ENCODE measurements around the gene NECTIN2.
"Not testable (repeated sequence)": the region's sequence is repeated elsewhere in the genome, so short reads cannot be mapped to it uniquely, and the experiment has no call there.

NECTIN2 gene

DNA sequence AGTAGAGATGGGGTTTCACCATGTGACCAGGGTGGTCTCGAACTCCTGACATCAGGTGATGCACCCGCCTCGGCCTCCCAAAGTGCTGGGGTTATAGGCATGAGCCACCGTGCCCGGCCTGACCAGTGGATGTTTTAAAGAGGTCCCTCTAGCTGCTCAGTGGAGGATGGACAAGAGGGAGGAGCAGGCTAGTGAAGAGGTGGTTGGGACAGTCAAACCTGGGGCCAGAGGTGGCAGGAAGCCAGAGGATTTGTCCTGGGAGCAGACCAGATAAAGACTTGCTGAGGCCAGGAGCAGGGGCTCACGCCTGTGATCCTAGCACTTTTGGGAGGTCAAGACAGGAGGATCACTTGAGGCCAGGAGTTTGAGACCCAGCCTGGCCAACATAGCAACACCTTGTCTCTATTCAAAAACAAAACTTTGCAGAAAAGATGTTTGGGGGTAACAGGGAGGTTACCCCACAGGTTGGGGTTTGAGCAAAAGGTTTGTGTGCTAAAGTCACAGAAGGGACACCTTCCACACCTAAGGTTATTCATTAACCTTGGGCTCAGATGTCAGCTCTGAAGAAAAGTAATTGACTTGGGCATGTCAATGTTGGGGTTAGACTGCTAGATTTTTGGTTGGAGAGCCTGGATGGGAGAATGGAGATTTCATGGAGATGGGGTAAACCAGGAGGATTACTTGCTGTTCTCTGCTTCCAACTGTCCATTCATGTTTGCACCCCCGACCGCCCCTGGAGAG, 28.2 kb upstream of the NECTIN2 start:
- no peak for DNase-seq

DNA sequence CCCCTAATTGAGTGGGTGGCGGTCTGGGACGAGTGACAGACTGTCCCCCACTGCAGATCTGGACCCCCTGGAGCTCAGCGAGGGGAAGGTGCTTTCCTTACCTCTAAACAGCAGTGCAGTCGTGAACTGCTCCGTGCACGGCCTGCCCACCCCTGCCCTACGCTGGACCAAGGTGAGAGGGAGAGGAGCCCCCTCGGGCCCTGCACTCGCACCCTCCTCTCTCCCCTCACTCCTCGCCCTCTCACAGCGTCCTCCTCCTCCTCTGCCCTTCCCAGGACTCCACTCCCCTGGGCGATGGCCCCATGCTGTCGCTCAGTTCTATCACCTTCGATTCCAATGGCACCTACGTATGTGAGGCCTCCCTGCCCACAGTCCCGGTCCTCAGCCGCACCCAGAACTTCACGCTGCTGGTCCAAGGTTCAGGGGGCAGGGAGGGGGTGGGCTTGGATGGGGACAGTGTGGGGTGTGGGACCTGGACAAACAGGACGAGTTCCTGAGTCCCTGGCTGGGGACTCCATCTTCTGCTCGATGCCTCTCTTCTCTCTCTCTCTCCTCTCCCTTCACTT, 27.5 kb upstream of the NECTIN2 start:
- no peak for DNase-seq

DNA sequence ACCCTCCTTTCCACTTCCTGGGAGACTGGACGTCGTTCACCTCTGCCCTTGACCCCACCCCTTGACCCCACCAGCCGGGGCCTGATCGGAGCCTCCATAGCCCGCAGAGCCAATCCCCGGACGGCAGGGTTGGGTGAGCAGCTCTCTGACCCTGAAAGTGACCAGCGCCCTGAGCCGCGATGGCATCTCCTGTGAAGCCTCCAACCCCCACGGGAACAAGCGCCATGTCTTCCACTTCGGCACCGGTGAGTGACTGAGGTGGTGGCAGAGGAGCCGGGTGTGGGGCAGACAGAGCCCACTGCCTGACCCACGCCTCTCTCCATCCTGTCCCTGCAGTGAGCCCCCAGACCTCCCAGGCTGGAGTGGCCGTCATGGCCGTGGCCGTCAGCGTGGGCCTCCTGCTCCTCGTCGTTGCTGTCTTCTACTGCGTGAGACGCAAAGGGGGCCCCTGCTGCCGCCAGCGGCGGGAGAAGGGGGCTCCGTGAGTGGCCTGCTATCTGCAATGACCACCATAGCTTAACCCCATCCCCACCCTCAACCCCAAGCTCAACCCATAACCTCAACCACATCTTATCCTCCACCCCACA, 26.8 kb upstream of the NECTIN2 start:
- DNase-seq, result no peak

DNA sequence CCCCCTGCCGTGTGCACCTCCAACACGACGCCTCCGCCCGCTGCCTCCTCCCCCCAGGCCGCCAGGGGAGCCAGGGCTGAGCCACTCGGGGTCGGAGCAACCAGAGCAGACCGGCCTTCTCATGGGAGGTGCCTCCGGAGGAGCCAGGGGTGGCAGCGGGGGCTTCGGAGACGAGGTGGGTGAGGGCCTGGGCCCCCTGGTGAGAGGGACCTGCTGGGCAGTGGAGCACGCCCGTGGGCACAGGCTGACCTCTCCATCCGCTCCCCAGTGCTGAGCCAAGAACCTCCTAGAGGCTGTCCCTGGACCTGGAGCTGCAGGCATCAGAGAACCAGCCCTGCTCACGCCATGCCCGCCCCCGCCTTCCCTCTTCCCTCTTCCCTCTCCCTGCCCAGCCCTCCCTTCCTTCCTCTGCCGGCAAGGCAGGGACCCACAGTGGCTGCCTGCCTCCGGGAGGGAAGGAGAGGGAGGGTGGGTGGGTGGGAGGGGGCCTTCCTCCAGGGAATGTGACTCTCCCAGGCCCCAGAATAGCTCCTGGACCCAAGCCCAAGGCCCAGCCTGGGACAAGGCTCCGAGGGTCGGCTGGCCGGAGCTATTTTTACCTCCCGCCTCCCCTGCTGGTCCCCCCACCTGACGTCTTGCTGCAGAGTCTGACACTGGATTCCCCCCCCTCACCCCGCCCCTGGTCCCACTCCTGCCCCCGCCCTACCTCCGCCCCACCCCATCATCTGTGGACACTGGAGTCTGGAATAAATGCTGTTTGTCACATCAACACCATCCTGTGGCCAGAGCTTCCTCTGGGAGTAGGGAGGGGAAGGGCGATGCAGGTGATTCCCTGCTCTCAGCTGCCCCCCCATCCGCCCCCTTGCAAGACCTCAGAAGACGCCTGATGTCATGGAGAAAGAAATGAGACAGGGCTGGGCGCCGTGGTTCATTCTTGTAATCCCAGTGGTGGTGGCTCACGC, 25.2 kb upstream of the NECTIN2 start:
- DNase-seq, result no peak

DNA sequence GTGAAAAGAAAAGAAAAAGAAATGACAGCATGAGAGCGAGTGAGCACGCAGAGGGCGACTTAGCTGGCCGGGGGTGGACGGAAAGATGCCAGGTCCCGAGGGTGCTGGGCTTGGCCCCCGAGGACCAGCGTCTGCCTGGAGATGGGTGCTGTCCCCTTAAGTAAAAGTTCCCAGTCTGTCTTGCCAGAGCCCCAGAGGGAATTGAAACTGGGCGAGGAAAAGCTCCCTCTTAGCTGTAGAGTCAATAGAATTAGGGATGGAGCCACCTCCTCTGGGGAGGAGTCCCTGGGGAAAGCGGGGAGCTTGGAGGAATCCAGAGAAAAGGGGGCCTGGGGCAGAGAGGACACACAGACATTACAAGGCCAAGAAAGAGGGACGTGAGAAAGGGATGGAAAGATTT, 23.9 kb upstream of the NECTIN2 start:
- DNase-seq, result no peak

DNA sequence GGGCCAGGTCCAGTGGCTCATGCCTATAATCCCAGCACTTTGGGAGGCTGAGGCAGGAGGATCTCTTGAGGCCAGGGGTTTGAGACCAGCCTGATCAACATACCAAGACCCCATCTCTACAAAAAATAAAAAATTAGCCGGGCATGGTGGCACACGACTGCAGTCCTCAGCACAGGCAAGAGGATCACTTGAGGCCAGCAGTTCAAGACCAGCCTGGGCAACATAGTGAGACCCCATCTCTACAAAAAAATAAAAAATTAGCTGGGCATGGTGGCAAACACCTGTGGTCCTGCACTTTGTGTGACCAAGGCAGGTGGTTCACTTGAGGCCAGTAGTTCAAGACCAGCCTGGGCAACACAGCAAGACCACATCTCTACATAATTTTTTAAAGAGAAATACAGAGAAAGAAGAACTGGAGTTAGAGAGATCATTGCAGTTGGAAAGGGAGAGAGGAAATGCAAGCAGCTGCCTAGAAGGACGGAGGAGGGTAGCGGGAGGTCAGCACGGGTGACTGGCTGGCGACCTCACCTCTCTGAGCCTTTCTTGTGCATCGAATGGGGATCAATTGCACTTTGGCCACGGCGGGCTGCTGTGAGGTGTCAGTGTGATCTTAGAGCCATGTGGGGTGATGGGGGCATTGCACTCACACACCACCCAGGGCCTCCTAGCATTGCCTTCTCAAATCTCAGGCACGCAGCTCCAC, 23.3 kb upstream of the NECTIN2 start:
- no peak for DNase-seq

DNA sequence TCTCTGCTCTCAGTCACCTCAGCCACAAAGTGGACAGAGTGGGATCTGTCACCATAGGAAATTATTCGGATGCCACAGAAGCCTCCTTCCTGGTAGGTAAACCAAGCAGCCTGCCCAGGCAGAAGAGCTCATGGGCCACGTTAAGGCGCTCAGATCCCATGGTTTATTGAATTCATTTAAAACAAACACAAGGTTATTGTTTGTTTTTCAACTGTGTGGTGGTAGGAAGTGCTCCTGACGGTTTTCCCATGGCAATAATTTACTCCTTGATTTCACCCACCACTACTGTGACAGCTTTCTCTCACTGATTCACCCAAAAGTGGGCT, 22.8 kb upstream of the NECTIN2 start:
- no peak for DNase-seq

DNA sequence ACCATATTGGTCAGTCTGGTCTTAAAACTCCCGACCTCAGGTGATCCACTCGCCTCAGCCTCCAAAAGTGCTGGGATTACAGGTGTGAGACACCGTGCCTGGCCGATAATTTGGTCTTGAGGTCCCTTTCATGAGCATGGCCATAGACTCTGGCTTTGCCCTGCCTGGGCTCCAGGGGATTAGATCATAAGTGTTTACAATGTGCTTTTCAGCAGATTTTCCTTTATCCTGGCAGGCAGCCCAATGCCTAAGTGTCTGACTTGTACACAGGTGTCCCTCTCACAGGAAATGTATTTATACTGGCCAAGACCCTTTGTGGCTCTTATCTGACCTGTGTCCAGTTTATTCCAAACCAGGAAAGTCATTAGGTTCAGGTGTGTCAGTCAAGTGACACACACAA, 21.3 kb upstream of the NECTIN2 start:
- no peak for DNase-seq

DNA sequence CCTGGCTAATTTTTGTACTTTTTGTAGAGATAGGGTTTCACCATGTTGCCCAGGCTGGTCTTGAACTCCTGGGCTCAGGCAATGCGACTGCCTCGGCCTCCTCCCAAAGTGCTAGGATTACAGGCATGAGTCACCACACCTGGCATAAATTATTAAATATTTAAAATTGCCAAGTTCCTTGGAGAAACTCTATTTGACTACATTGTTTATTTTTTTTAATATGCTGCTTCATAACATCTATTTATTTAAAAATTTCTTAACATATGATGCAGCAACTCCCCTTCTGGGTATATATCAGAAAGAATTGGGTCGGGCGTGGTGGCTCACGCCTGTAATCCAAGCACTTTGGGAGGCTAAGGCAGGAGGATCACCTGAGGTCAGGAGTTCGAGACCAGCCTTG, 13.2 kb upstream of the NECTIN2 start:
- not testable (repeated sequence) for DNase-seq

DNA sequence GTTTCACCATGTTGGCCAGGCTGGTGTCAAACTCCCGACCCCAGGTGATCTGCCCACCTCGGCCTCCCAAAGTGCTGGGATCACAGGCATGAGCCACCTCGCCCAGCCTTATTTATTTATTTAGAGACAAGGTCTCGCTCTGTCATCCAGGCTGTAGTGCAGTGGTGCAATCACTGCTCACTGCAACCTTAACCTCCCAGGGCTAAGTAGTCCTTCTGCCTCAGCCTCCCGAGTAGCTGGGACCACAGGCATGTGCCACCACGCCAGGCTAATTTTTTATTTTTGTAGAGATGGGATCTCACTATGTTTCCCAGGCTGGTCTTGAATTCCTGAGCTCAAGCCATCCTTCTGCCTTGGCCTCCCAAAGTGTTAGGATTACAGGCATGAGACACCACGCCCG, 11.7 kb upstream of the NECTIN2 start:
- DNase-seq, result not testable (repeated sequence)

DNA sequence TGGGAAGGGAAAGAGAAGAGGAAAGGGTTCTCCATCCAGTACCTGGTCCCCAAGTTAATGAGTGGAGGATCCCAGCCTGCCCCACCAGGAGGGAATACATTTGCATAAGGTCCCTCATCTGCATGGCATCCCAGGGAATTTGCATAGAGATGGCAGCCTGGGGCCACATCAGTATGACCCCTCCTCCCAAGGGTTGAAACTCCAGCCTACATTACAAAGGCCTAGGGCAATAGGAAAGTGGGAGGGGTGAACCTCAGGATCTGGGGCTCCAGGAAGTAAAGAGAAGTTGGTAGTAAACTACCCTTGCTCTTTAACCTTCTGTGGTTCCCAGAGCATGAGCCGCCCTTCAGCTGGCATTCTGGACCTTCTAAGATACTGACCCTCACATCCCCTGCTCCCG, 6.8 kb upstream of the NECTIN2 start:
- no peak for DNase-seq

DNA sequence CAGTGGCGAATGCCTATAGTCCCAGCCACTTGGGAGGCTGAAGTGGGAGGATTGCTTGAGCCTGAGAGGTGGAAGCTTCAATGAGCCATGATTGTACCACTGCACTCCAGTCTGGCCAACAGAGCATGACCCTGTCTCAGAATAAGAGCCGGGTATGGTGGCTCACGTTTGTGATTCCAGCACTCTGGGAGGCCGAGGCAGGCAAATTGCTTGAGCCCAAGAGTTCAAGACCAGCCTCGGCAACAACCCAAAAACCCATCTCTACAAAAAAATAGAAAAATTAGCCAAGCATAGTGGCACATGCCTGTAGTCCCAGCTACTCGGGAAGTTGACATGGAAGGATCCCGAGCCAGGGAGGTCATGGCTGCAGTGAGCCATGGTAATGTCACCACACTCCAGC, 5.3 kb upstream of the NECTIN2 start:
- no peak for DNase-seq

DNA sequence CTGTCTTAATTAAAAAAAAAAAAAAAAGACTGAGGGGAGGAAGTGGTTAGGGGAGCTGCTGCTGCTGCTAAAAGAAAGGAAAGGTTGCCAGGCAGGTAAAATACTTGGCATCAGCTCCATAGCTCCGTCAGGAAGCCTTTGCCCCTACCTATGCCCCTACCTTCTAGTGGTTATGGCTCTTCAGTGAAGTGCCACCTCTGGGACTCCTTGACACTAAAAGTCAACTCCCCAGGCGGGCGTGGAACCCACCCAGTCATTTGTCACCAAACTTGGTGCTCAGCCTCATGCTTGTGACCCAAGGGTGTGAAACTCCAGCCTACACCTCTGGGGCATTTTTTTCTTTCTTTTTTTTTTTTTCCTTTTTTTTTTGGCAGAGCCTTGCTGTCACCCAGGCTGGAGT, 4.9 kb upstream of the NECTIN2 start:
- no peak for DNase-seq

DNA sequence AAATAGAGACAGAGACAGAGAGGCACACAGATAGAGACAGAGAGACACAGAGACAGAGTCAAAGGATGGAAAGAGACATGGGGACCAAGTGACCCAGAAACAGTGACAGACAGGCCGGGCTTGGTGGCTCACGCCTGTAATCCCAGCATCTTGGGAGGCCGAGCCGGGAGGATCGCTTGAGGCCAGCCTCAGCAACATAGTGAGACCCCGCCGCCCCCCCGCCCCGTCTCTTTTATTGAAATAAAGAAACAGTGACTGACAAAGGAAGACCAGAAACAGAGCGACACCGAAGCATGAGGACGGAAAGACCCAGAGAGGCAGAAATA, 848 bp upstream of the NECTIN2 start:
- peak; percentile 6 for DNase-seq

DNA sequence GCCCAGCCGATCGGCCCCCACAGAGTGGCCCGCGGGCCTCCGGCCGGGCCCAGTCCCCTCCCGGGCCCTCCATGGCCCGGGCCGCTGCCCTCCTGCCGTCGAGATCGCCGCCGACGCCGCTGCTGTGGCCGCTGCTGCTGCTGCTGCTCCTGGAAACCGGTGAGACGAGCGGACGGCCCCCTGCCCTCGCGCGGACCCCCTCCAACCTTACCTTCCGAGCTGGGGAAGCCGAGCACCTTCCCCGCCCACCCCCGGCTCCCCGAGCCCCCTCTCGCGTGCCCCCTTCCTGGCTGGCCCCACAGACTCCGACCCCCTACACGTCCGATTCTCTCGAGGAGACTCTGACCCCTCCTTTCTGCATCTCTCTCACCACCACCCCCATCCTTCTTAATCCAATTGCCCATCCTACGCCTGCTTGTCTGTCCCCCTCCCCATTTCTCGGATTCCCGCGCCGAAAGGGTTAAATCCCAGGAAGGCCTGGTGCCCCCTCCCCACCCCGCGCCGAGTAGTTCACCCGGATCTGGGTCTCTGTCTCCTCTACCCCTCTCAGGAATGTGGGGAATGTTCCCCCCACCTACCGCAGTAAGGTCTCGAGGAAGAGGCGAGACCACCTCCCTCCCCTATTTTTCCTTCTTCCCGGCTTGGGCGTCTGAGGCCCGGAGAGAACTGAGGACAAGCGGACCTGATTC, 502 bp downstream of the NECTIN2 start:
- DNase-seq, result no peak

DNA sequence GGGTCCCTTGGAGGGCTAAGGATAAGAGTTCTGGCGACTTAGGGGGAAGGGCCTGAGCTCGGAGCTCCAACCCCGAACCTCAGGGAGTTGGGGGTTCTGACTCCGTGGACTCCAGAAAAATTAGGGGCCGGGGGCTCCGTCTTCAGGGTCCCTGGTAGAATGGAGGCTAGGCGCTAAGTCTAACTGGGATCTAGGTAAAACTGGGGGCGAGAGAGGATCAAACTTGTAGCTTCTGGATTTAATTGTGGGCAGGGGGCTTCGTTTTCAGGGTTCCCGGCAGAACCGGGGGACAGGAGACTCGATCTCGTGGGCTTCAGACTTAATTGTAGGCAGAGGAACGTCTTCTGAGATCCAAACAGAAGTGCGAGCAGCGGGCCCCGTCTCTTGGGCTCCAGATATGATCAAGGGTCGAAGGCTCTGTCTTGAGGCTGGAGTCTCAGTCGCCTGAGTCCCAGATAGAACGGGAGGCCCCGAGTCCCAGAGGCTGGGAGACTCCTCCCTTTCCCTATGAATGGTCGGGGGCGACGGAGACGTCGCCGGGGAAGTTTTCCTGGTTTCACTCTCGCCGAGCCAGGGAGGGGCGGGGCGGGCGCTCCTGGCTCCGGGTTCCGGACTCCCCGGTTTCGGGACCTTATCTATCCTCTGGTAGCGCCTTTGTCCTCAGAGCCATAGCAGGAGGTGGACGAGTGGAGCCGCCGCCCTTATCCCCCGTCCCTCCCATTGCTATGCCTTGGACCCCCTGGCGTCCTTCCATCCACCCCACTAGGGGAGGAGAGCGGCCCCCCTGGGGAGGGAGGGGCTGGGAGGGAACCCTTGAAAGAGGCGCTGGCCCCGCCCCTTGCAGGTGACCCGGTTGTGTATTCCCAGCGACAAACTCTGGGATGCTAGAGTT, 1.3 kb downstream of the NECTIN2 start:
- DNase-seq, result peak; percentile 13

DNA sequence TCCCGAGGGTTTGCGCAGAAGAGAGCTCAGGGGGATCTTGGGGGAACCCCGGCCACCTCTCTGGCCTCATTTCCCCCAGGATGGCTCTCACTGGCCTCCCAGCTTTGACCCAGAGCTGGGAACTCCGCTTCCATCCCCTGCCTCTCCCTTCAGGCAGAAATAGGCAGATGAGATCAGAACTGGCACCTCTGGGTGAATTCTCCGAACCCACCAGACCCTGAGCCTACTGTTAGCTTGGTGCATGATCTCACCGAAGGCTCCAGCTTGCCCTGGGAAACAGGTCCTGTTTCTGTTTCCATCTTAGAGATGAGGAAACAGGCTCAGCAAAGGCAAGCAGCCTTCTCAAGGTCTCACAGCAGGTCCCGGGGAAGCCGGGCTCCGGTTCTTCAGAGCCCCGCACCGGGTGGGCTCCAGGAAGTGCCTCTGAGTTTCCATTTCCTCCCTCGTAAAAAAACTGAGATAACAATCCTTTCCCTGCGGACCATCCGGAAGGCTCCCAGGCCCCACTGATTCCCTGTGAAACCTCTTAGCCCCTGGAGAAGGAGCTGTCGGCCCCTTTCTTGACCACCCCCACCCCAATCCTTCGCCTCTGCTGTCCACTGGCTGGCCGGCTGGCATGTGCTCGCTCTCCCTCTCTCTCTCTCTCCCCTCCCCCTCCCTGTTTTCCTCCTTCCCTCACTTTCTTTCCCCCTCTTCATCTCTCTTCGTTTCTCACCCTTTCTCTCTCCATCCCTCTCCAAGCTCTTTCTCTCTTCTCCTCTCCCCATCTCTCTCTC, 2.1 kb downstream of the NECTIN2 start:
- DNase-seq, result no peak

DNA sequence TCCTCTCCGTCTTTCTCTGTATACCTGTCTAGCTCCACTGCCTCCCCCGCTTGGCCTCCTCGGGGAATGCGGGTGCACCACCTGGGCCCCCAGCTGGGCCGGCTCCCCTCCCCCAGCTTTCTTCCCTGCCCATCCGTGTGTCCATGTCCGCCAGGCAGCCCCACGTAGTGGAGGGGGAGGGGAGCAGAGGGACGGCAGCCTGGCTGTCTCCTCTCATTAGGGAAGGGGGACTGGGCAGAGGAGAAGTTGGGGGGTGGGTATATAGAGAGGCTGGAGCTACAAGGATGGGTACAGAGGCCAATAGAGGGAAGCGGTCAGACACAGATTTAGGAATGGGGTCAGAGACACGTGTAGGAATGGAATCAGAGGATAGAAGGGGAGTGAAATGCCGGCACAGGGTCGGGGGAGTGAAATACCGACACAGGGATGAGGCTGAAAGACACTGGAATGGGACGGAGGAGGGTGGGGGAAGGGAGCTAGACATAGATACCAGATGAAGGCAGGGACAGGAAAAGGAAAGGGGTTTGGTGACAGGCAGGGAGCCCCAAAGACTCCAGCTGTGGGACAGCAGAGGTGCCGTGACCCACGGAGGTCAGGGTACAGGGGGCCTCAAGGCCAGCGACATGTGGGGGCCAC, 2.8 kb downstream of the NECTIN2 start:
- DNase-seq, result no peak

DNA sequence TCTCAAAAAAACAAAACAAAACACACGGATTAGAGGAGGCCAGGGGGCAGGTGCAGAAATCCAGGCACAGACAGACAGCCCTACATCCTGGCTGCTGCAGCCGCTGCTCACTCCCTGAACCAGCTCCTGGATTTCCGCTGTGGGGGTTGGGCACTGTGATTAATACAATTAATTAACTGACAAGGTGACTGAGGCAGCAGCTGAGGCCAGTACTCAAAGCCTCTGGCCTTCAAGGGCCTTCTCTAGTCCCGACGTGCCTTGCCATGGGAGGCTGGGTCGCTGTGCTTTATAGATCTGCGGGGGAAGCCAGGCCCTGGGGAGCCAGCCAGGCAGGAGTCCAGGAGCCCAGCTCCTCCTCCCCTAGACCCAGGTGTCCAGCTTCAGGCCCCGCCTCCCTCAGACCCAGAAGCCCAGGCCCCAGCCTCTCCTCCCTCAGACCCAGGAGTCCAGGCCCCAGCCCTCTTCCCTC, 4.6 kb downstream of the NECTIN2 start:
- no peak for DNase-seq

DNA sequence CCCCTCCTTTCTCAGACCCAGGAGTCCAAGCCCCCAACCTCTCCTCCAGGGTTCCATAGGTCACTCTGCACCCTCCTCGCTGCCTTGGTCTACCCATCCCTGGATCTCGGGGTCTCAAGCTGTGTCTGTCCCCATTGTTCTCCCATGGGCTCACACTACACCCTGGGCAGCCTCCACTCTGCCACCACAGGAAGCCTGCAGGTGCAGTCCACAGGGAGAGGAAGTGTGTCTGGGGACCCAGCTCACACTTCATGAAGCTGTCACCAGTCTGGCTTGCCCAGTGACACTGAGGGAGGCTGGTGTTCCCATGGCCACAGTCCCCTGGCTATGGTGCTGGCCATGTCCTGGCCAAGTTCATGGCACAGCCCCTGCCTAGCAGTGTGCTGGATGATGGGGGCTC, 5.3 kb downstream of the NECTIN2 start:
- DNase-seq, result no peak

Measured in T-helper 9 cell (primary cell).